HepG2 (cell line): ENCODE measurements around the gene SENP5. TPM values are rescaled to one million over a fixed set of nuclear protein-coding genes. Genes with fewer than 3 reads are reported as not detected.
A peak's percentile ranks its signal among the peaks of the same experiment; 100 is the strongest.

Source experiments
- BRD4 ChIP-seq: sonication (generic); formaldehyde crosslinking; IDR thresholded peaks from 2 replicates; pipeline ENCODE4 v1.4.0; 2020; ENCODE audit warnings: missing genetic modification reagents
- CEBPG ChIP-seq: IDR thresholded peaks from 2 replicates; pipeline ENCODE4 v1.6.1; 2016
- EP300 ChIP-seq, 3 experiments: sonication (generic) in 1 of 3; formaldehyde crosslinking in 1 of 3; IDR thresholded peaks; 2 replicates each; pipeline versions ENCODE4 v1.5.1 to v1.6.1; 2011 to 2020; ENCODE audit warnings: low read depth in 2 of 3, low read length in 2 of 3, borderline replicate concordance in 1 of 3, improper control_type of control experiment in 1 of 3, mild to moderate bottlenecking in 1 of 3, missing genetic modification reagents in 1 of 3, moderate library complexity in 1 of 3
- GATAD2A ChIP-seq: IDR thresholded peaks from 2 replicates; pipeline ENCODE4 v1.6.1; 2016
- GPN1 ChIP-seq: sonication (generic); formaldehyde crosslinking; IDR thresholded peaks from 2 replicates; pipeline ENCODE4 v1.5.1; 2020; ENCODE audit warnings: missing genetic modification reagents, borderline replicate concordance
- HCFC1 ChIP-seq: fragments of 150-350 bp; IDR thresholded peaks from 2 replicates; pipeline ENCODE4 v1.6.1; 2014; ENCODE audit warnings: low read depth, low read length
- JUN ChIP-seq: sonication (generic); formaldehyde crosslinking; IDR thresholded peaks from 2 replicates; pipeline ENCODE4 v1.4.0; 2020; ENCODE audit warnings: mild to moderate bottlenecking, missing genetic modification reagents
- NFKBIZ ChIP-seq: IDR thresholded peaks from 2 replicates; pipeline ENCODE4 v1.6.1; 2018; ENCODE audit warnings: missing genetic modification reagents, missing compliant biosample characterization
- NONO ChIP-seq, 2 experiments: fragments of 450-650 bp in 1 of 2; sonication (generic) in 1 of 2; formaldehyde crosslinking in 1 of 2; IDR thresholded peaks in 1 of 2; conservative IDR thresholded peaks in 1 of 2; 2 replicates each; pipeline versions ENCODE4 v1.6.1 to v1.8.0; 2017 to 2022; ENCODE audit warnings: mild to moderate bottlenecking in 1 of 2, missing genetic modification reagents in 1 of 2, moderate library complexity in 1 of 2
- NPAS2 ChIP-seq: sonication (generic); formaldehyde crosslinking; IDR thresholded peaks from 2 replicates; pipeline ENCODE4 v1.8.0; 2022; ENCODE audit warnings: mild to moderate bottlenecking, missing genetic modification reagents, borderline replicate concordance
- PAF1 ChIP-seq: IDR thresholded peaks from 2 replicates; pipeline ENCODE4 v1.6.1; 2016; ENCODE audit warnings: missing genetic modification reagents, missing compliant biosample characterization
- SAP130 ChIP-seq: IDR thresholded peaks from 2 replicates; pipeline ENCODE4 v1.6.1; 2016; ENCODE audit warnings: low read depth
- SYNCRIP ChIP-seq: fragments of 200-400 bp; formaldehyde crosslinking; IDR thresholded peaks from 2 replicates; pipeline ENCODE4 v1.6.1; 2018; ENCODE audit warnings: mild to moderate bottlenecking, low read depth, low read length; ENCODE audit not compliant: insufficient read depth
- ZBTB43 ChIP-seq: sonication (generic); formaldehyde crosslinking; conservative IDR thresholded peaks from 2 replicates; pipeline ENCODE4 v1.4.0; 2020; ENCODE audit warnings: missing genetic modification reagents
- ZFP82 ChIP-seq: sonication (generic); formaldehyde crosslinking; IDR thresholded peaks from 2 replicates; pipeline ENCODE4 v1.5.1; 2020; ENCODE audit warnings: mild to moderate bottlenecking, missing genetic modification reagents, borderline replicate concordance
- ZNF280B ChIP-seq: sonication (generic); formaldehyde crosslinking; IDR thresholded peaks from 2 replicates; pipeline ENCODE4 v1.5.0; 2020; ENCODE audit warnings: missing genetic modification reagents, mild to moderate bottlenecking, borderline replicate concordance
- ZNF282 ChIP-seq: fragments of 450-650 bp; IDR thresholded peaks from 2 replicates; pipeline ENCODE4 v1.6.1; 2018; ENCODE audit not compliant: partially characterized antibody
- ZNF30 ChIP-seq: sonication (generic); formaldehyde crosslinking; IDR thresholded peaks from 2 replicates; pipeline ENCODE4 v1.5.0; 2020; ENCODE audit warnings: mild to moderate bottlenecking, missing genetic modification reagents
- ZNF33B ChIP-seq: sonication (generic); formaldehyde crosslinking; IDR thresholded peaks from 2 replicates; pipeline ENCODE4 v1.5.1; 2020; ENCODE audit warnings: mild to moderate bottlenecking, missing genetic modification reagents
- ZNF343 ChIP-seq: sonication (generic); formaldehyde crosslinking; IDR thresholded peaks from 2 replicates; pipeline ENCODE4 v1.4.0; 2020; ENCODE audit warnings: mild to moderate bottlenecking, missing genetic modification reagents
- ZNF660 ChIP-seq: sonication (generic); formaldehyde crosslinking; IDR thresholded peaks from 2 replicates; pipeline ENCODE4 v1.5.1; 2020; ENCODE audit warnings: mild to moderate bottlenecking, low read depth, missing genetic modification reagents, borderline replicate concordance
- ZNF775 ChIP-seq: sonication (generic); formaldehyde crosslinking; IDR thresholded peaks from 2 replicates; pipeline ENCODE4 v1.4.0; 2020; ENCODE audit warnings: missing genetic modification reagents, mild to moderate bottlenecking, moderate library complexity, borderline replicate concordance
- ZNF777 ChIP-seq: sonication (generic); formaldehyde crosslinking; IDR thresholded peaks from 2 replicates; pipeline ENCODE4 v1.4.0; 2020; ENCODE audit warnings: missing genetic modification reagents
- polyA plus RNA-seq, 8 experiments: library from polyadenylated mRNA; depleted of rRNA in 3 of 8; stranded (reverse) in 7 of 8; unstranded in 1 of 8; fragments of >200 nt; fragmentation: Illumina TruSeq in 4 of 8; extraction: Trizol in 4 of 8; gene quantifications; 2 replicates each; pipeline versions ENCODE4 v1.2.1 to v1.2.3, GENCODE V29; 2011 to 2016; ENCODE audit warnings: low read depth in 4 of 8, missing spikeins in 1 of 8, mixed read lengths in 1 of 8; ENCODE audit not compliant: insufficient read depth in 1 of 8
- total RNA-seq, 5 experiments: library from RNA; depleted of rRNA; stranded (reverse); fragments of >200 nt; fragmentation: Illumina TruSeq; extraction: Trizol; gene quantifications; 2 replicates each; pipeline ENCODE4 v1.2.3, GENCODE V29; 2016; ENCODE audit warnings: low read depth in 1 of 5
- TF ChIP-seq, protein P1 (sequence below): sonication (generic); formaldehyde crosslinking; IDR thresholded peaks from 2 replicates; pipeline ENCODE4 v1.4.0; 2020; ENCODE audit warnings: mild to moderate bottlenecking, missing genetic modification reagents

Gene SENP5
- total and polyA plus RNA-seq, 2 of the 13 experiments (the other 11 are each of a cell fraction or from before 2014, with no cell fraction given), result 17.6 to 30.9 TPM

DNA sequence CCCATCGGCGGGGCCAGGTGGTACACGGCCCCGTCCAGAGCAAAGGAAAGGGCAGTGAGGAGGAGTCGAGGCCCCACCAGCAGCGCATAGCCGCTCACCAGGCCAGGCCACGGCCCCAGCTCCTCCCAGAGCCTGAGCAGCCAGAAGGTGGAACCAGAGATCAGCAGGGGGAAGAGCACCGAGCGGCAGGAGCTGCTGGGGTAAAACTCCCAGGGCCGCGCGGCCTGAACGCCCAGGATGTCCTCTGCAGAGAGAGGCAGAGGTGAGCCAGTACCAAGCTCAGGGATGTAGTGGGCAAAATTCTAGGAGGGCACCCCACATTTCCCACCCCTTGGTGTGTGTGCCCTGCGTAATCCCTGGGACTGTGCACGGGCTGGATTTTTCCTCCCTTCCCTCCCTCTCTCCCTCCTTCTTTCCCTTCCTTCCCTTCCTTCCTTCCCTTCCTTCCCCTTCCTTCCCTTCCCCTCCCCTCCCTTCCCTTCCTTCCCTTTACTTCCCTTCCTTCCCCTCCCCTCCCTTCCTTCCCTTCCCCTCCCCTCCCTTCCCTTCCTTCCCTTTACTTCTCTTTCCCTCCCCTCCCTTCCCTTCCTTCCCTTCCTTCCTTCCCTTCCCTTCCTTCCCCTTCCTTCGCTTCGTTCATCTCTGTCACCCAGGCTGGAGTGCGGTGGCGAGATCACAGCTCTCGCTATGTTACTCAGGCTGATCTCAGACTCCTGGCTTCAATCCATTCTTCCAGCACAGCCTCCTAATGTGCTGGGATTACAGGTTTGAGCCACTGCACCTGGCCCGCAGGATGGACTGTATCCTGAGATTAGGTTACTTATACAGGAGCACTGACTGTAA is 80.9 kb downstream of the SENP5 start (continued):
- TF ChIP-seq ZNF280B (CRISPR knock-in tag) (no peak), ZNF30 (no peak), NONO (IDR thresholded peaks at IDR 0.05) (no peak), NONO (CRISPR knock-in tag; conservative IDR thresholded peaks at IDR 0.05) (peak; percentile 62; the same call in 1 of the 2 replicates), NPAS2 (CRISPR knock-in tag) (no peak), ZNF282 (no peak), HCFC1 (no peak), BRD4 (no peak), ZFP82 (no peak), ZNF343 (CRISPR knock-in tag) (no peak), SAP130 (CRISPR knock-in tag) (0 out of 2 replicates have a peak, but pooled peaks have one; percentile 20), ZNF33B (CRISPR knock-in tag) (no peak), ZNF660 (CRISPR knock-in tag) (no peak), PAF1 (CRISPR knock-in tag) (no peak), NFKBIZ (CRISPR knock-in tag) (no peak), EP300 (IDR thresholded peaks at IDR 0.05; ENCODE audit: low read depth in 2 of 2, low read length in 2 of 2) (no peak), EP300 (CRISPR knock-in tag; IDR thresholded peaks at IDR 0.05; ENCODE audit: borderline replicate concordance) (no peak), JUN (CRISPR knock-in tag) (no peak), ZNF777 (CRISPR knock-in tag) (no peak), CEBPG (CRISPR knock-in tag) (no peak), ZBTB43 (CRISPR knock-in tag) (no peak), GATAD2A (CRISPR knock-in tag) (peak; percentile 44), ZNF775 (CRISPR knock-in tag) (no peak), GPN1 (CRISPR knock-in tag) (no peak), SYNCRIP (no peak)
- TF ChIP-seq, protein P1, sequence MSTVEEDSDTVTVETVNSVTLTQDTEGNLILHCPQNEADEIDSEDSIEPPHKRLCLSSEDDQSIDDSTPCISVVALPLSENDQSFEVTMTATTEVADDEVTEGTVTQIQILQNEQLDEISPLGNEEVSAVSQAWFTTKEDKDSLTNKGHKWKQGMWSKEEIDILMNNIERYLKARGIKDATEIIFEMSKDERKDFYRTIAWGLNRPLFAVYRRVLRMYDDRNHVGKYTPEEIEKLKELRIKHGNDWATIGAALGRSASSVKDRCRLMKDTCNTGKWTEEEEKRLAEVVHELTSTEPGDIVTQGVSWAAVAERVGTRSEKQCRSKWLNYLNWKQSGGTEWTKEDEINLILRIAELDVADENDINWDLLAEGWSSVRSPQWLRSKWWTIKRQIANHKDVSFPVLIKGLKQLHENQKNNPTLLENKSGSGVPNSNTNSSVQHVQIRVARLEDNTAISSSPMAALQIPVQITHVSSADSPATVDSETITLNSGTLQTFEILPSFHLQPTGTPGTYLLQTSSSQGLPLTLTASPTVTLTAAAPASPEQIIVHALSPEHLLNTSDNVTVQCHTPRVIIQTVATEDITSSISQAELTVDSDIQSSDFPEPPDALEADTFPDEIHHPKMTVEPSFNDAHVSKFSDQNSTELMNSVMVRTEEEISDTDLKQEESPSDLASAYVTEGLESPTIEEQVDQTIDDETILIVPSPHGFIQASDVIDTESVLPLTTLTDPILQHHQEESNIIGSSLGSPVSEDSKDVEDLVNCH (CRISPR knock-in tag), result no peak
